ENCODE data around the gene LBP. TPM values are rescaled to one million over a fixed set of nuclear protein-coding genes. Genes with fewer than 3 reads are reported as not detected.
A peak's percentile ranks its signal among the peaks of the same experiment; 100 is the strongest.

Gene LBP
- total RNA-seq, 1 experiment from 2014 or later = 0.37 TPM

DNA sequence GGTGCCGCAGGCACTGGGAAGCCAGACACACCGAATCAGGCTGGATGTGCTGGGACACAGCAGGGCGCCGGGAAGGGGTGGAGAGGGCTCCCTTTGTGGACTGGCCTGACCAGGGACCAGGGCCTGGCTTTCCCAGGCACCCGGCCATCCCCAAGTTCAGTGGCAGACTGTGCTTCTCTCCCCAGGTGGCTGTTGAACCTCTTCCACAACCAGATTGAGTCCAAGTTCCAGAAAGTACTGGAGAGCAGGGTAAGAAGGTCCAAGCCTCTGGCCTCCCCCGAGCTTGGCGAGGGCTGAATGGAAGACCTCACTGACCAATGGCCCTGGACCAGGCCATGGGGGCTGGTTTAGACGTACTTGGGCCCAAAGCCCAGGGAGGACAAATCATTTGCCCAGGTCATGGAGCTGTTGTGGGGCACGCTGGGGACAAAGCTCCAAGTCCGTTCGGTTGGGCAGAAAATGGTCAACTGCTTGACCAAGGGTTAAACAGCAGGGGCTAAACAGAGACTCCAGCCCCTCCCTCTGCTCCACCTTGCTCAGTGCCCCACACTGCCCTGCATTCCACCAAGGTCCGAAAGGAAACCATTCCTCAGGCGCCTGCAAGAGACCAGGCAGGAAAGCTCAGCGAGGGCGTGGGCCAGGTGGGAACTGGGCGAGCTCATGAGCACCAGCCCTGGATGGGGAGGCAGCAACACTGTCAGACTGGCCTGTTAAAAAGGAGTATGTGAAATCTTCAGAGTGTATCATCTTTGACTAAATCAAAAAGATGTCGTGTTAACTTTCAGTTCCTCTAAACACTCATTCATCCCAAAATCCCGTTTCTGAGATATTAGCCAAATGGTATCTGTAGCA is 9.1 kb downstream of the LBP start:
- ATAC-seq (peak; percentile 54), DNase-seq (ENCODE audit: low spot score) (peak; percentile 38)
- Mint-ChIP-seq H3K4me3 (no peak overlapping the region), H3K9me3 (no peaks in the 10 kb centered on the region), H3K27me3 (ENCODE audit: low read depth) (no peaks in the 10 kb centered on the region), H3K36me3 (no peaks in the 10 kb centered on the region), H3K27ac (no peak overlapping the region), H3K4me1 (peaks cover 36% of the 10 kb centered on the region)
- TF ChIP-seq ZNF317 (CRISPR knock-in tag; IDR thresholded peaks at IDR 0.05; ENCODE audit: borderline replicate concordance, low read depth) = no peak
- ChIA-PET CTCF (interaction anchor here (0.8 to 12.6 kb wide), 6 partner anchors 11 to 282 kb away, joined by 3 to 329 read pairs (median 4); no protein-coding TSS in a partner anchor), POLR2A (no interaction called here)

DNA sequence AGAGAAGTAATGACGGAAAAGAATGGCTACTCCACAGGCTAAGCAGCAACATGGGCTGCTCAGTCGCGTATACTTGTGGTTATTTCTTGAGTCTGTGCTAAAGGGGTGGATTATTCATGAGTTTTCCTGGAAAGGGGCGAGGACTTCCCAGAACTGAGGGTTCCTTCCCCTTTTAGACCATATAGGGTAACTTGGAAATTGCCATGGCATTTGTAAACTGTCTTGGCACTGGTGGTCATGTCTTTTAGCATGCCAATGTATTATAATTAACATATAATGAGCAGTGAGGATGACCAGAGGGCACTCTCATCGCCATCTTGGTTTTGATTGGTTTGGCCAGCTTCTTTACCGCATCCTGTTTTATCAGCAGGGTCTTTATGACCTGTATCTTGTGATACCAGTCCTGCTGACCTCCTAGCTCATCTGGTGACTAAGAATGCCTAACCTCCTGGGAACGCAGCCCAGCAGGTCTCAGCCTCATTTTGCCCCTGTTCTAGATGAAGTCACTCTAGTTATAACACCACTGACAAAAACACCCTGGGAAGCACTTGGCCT is 11.4 kb downstream of the LBP start:
- no peaks in the 10 kb centered on the region for H3K27me3 Mint-ChIP-seq (ENCODE audit: low read depth)
- H3K4me3 Mint-ChIP-seq = no peak overlapping the region
- no peaks in the 10 kb centered on the region for H3K9me3 Mint-ChIP-seq
- no peak for DNase-seq (ENCODE audit: low spot score)
- CTCF ChIA-PET = interaction anchor here (1.2 to 12.6 kb wide), 3 partner anchors 19 to 51 kb away, joined by 12 to 329 read pairs (median 62); no protein-coding TSS in a partner anchor
- H3K4me1 Mint-ChIP-seq = peaks cover 31% of the 10 kb centered on the region
- TF ChIP-seq IRF2 (CRISPR knock-in tag; IDR thresholded peaks at IDR 0.05; ENCODE audit: borderline replicate concordance, low read depth) = no peak
- TF ChIP-seq GABPB1 (CRISPR knock-in tag; IDR thresholded peaks at IDR 0.05) = no peak
- no peak for TF ChIP-seq ESRRA (CRISPR knock-in tag; IDR thresholded peaks at IDR 0.05; ENCODE audit: borderline replicate concordance)
- TF ChIP-seq ZNF138 (CRISPR knock-in tag; conservative IDR thresholded peaks at IDR 0.05) = no peak
- TF ChIP-seq, protein P1, sequence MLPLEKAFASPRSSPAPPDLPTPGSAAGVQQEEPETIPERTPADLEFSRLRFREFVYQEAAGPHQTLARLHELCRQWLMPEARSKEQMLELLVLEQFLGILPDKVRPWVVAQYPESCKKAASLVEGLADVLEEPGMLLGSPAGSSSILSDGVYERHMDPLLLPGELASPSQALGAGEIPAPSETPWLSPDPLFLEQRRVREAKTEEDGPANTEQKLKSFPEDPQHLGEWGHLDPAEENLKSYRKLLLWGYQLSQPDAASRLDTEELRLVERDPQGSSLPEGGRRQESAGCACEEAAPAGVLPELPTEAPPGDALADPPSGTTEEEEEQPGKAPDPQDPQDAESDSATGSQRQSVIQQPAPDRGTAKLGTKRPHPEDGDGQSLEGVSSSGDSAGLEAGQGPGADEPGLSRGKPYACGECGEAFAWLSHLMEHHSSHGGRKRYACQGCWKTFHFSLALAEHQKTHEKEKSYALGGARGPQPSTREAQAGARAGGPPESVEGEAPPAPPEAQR (CRISPR knock-in tag; IDR thresholded peaks at IDR 0.05) = no peak
- no peak for TF ChIP-seq ZBTB21 (CRISPR knock-in tag; IDR thresholded peaks at IDR 0.05; ENCODE audit: borderline replicate concordance)
- TF ChIP-seq GRHL2 (CRISPR knock-in tag; IDR thresholded peaks at IDR 0.05; ENCODE audit: insufficient replicate concordance, severe bottlenecking) = no peak
- TF ChIP-seq ZNF121 (CRISPR knock-in tag; IDR thresholded peaks at IDR 0.05) = no peak
- no peak for TF ChIP-seq NR1H2 (CRISPR knock-in tag; IDR thresholded peaks at IDR 0.05)
- TF ChIP-seq MYBL2 (CRISPR knock-in tag; IDR thresholded peaks at IDR 0.05) = no peak
- no peak for TF ChIP-seq TCF7 (CRISPR knock-in tag; IDR thresholded peaks at IDR 0.05; ENCODE audit: low read depth)
- TF ChIP-seq, protein P2, sequence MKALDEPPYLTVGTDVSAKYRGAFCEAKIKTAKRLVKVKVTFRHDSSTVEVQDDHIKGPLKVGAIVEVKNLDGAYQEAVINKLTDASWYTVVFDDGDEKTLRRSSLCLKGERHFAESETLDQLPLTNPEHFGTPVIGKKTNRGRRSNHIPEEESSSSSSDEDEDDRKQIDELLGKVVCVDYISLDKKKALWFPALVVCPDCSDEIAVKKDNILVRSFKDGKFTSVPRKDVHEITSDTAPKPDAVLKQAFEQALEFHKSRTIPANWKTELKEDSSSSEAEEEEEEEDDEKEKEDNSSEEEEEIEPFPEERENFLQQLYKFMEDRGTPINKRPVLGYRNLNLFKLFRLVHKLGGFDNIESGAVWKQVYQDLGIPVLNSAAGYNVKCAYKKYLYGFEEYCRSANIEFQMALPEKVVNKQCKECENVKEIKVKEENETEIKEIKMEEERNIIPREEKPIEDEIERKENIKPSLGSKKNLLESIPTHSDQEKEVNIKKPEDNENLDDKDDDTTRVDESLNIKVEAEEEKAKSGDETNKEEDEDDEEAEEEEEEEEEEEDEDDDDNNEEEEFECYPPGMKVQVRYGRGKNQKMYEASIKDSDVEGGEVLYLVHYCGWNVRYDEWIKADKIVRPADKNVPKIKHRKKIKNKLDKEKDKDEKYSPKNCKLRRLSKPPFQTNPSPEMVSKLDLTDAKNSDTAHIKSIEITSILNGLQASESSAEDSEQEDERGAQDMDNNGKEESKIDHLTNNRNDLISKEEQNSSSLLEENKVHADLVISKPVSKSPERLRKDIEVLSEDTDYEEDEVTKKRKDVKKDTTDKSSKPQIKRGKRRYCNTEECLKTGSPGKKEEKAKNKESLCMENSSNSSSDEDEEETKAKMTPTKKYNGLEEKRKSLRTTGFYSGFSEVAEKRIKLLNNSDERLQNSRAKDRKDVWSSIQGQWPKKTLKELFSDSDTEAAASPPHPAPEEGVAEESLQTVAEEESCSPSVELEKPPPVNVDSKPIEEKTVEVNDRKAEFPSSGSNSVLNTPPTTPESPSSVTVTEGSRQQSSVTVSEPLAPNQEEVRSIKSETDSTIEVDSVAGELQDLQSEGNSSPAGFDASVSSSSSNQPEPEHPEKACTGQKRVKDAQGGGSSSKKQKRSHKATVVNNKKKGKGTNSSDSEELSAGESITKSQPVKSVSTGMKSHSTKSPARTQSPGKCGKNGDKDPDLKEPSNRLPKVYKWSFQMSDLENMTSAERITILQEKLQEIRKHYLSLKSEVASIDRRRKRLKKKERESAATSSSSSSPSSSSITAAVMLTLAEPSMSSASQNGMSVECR (CRISPR knock-in tag; IDR thresholded peaks at IDR 0.05; ENCODE audit: borderline replicate concordance) = no peak
- no peak for TF ChIP-seq CBFB (CRISPR knock-in tag; IDR thresholded peaks at IDR 0.05; ENCODE audit: low read depth)
- no peaks in the 10 kb centered on the region for H3K36me3 Mint-ChIP-seq
- POLR2A ChIA-PET = no interaction called here
- ATAC-seq = no peak
- H3K27ac Mint-ChIP-seq = no peak overlapping the region

DNA sequence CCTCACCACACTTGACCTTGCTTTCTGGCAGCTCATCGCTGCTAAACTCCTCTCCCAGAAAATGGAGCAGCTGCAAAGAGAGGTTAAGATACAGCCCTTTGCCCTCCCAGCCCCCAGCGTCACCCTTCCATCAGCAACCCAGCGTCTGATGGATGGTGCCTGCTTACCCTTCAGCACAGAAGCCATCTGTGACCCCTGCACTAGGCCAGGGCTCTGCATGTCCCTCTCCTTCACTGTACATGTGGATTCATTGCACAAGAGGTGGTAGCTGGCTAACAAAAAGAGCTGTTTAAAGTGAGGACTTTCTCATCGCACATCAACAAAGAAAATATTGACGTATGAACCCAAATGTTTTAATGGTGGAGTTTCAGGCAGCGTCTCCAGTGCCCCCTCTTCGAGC is 12.3 kb downstream of the LBP start:
- Mint-ChIP-seq H3K4me1 (peaks cover 23% of the 10 kb centered on the region), H3K36me3 (no peaks in the 10 kb centered on the region), H3K9me3 (no peaks in the 10 kb centered on the region), H3K27me3 (ENCODE audit: low read depth) (no peaks in the 10 kb centered on the region), H3K27ac (no peak overlapping the region), H3K4me3 (no peak overlapping the region)
- POLR2A ChIA-PET = no interaction called here
- ATAC-seq (no peak), DNase-seq (ENCODE audit: low spot score) (no peak)
- CTCF ChIA-PET = interaction anchor here (1.2 to 12.6 kb wide), 3 partner anchors 20 to 50 kb away, joined by 3 to 329 read pairs (median 12); no protein-coding TSS in a partner anchor
- TF ChIP-seq ZNF317 (CRISPR knock-in tag; IDR thresholded peaks at IDR 0.05; ENCODE audit: borderline replicate concordance, low read depth) (no peak), EMX1 (CRISPR knock-in tag; IDR thresholded peaks at IDR 0.05) (no peak), NR3C1 (CRISPR knock-in tag; conservative IDR thresholded peaks at IDR 0.05; ENCODE audit: low read depth) (no peak), SOX15 (CRISPR knock-in tag; IDR thresholded peaks at IDR 0.05) (no peak), ESRRA (CRISPR knock-in tag; IDR thresholded peaks at IDR 0.05; ENCODE audit: borderline replicate concordance) (no peak), TEAD1 (CRISPR knock-in tag; IDR thresholded peaks at IDR 0.05) (no peak), CREB1 (CRISPR knock-in tag; IDR thresholded peaks at IDR 0.05) (no peak), PRRX2 (CRISPR knock-in tag; IDR thresholded peaks at IDR 0.05) (no peak), NR2C2 (CRISPR knock-in tag; IDR thresholded peaks at IDR 0.05) (no peak), ERG (CRISPR knock-in tag; IDR thresholded peaks at IDR 0.05) (no peak), IRF2 (CRISPR knock-in tag; IDR thresholded peaks at IDR 0.05; ENCODE audit: borderline replicate concordance, low read depth) (no peak)
- TF ChIP-seq, protein P3, sequence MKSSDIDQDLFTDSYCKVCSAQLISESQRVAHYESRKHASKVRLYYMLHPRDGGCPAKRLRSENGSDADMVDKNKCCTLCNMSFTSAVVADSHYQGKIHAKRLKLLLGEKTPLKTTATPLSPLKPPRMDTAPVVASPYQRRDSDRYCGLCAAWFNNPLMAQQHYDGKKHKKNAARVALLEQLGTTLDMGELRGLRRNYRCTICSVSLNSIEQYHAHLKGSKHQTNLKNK (CRISPR knock-in tag; IDR thresholded peaks at IDR 0.05) = no peak

Data from WTC11 (cell line).